Caco-2 (cell line): ENCODE data around the gene F10. TPM values are rescaled to one million over a fixed set of nuclear protein-coding genes. Genes with fewer than 3 reads are reported as not detected.

Experiments
- BruUV-seq: library from RNA; stranded (reverse); fragments of 400-500 nt; replicated peaks from 2 replicates; lab custom pipeline; 2021; lab: Mats Ljungman, UMichigan
- CTCF ChIA-PET: fragments of 300-600 bp; sonication (Branson Sonifier 250); formaldehyde crosslinking; loops from one replicate; lab custom pipeline; 2022; ENCODE audit warnings: antibody characterized with exemption; lab: Charles Lee
- POLR2A ChIA-PET: fragments of 300-600 bp; sonication (Branson Sonifier 250); formaldehyde crosslinking; loops from one replicate; lab custom pipeline; 2022; ENCODE audit warnings: antibody characterized with exemption; lab: Charles Lee
- DNase-seq, 2 experiments: peaks; one replicate each; pipeline versions ENCODE4 v3.0.0 to v3.0.0-alpha.2; 2020 to 2022
- H3K27me3 ChIP-seq: replicated peaks from 2 replicates; pipeline ENCODE4 v1.6.0; 2011; ENCODE audit warnings: low read length; ENCODE audit not compliant: control insufficient read depth, insufficient read depth
- H3K36me3 ChIP-seq: 2 replicates; pipeline ENCODE4 v1.5.1; 2011; ENCODE audit warnings: low read length; ENCODE audit not compliant: control insufficient read depth, insufficient read depth
- H3K4me1 ChIP-seq: fragments of 250-450 bp; sonication (Bioruptor Pico); 2 replicates; pipeline ENCODE4 v1.5.1; 2020; ENCODE audit warnings: mild to moderate bottlenecking
- H3K4me3 ChIP-seq: 2 replicates; pipeline ENCODE4 v1.5.1; 2011; ENCODE audit warnings: low read depth, mild to moderate bottlenecking, control low read depth, low read length
- H3K9me3 ChIP-seq: fragments of 250-450 bp; sonication (Bioruptor Pico); 2 replicates; pipeline ENCODE4 v1.5.1; 2020; ENCODE audit warnings: mild to moderate bottlenecking, moderate library complexity
- H3K27ac Mint-ChIP-seq: one replicate; pipeline ENCODE4 v1.8.0; 2022; ENCODE audit warnings: mixed read lengths; ENCODE audit not compliant: unreplicated experiment
- H3K27me3 Mint-ChIP-seq: one replicate; pipeline ENCODE4 v1.8.0; 2022; ENCODE audit warnings: mixed read lengths; ENCODE audit not compliant: insufficient read depth, unreplicated experiment
- H3K36me3 Mint-ChIP-seq: one replicate; pipeline ENCODE4 v1.8.0; 2022; ENCODE audit warnings: mild to moderate bottlenecking, mixed read lengths; ENCODE audit not compliant: insufficient read depth, unreplicated experiment
- H3K4me1 Mint-ChIP-seq: one replicate; pipeline ENCODE4 v1.8.0; 2022; ENCODE audit warnings: low read depth, mixed read lengths; ENCODE audit not compliant: unreplicated experiment
- H3K4me3 Mint-ChIP-seq: one replicate; pipeline ENCODE4 v1.8.0; 2022; ENCODE audit warnings: mild to moderate bottlenecking, moderate library complexity, mixed read lengths; ENCODE audit not compliant: unreplicated experiment
- H3K9me3 Mint-ChIP-seq: one replicate; pipeline ENCODE4 v1.8.0; 2022; ENCODE audit warnings: mixed read lengths; ENCODE audit not compliant: unreplicated experiment
- intact Hi-C: fragments of 100-400 bp; cut with micrococcal nuclease; formaldehyde crosslinking; loops from one replicate; pipeline ENCODE4 v1.10.0; 2022; ENCODE audit not compliant: unreplicated experiment
- total RNA-seq: library from RNA; stranded (reverse); gene quantifications from 2 replicates; pipeline ENCODE4 v1.2.3, GENCODE V29; 2022
- TF ChIP-seq, protein P1 (sequence below), 2 experiments: fragments of 200-600 bp in 1 of 2; IDR thresholded peaks; 1 replicate in 1 of 2; 2 replicates in 1 of 2; pipeline versions ENCODE4 v1.5.1 to v1.8.0; 2011 to 2022; ENCODE audit warnings: antibody characterized with exemption in 1 of 2, control low read depth in 1 of 2, inconsistent platforms in 1 of 2, low read depth in 1 of 2, low read length in 1 of 2, mild to moderate bottlenecking in 1 of 2, moderate library complexity in 1 of 2; ENCODE audit not compliant: insufficient read depth in 1 of 2, severe bottlenecking in 1 of 2, unreplicated experiment in 1 of 2

The F10 gene
- total RNA-seq, 1 experiment from 2014 or later: 34.3 TPM

DNA sequence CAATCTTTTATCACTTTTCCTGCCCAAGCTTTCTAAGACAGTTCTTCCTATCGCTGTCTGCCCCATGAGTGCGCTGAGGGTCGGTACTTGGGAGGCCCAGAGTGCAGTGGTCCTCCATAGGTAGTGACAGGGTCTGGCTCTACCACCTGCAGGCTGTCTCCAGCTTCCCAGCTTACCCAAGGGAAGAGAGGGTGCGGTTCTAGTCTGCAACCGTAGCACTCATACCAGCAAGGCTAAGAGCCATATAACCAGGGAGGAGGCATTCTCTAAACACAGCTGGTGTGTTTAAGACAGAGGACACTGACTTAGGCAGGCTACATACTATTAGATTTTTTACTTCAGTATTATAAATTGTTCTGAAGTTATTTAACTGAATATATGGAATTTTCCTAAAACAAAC lies 44.1 kb downstream of the F10 start:
- CTCF ChIA-PET: no interaction called here
- Mint-ChIP-seq H3K27me3 (peaks cover 8% of the 10 kb centered on the region), H3K4me3 (no peak overlapping the region), H3K27ac (no peak overlapping the region), H3K4me1 (peaks cover 13% of the 10 kb centered on the region), H3K9me3 (no peaks in the 10 kb centered on the region), H3K36me3 (peaks cover 30% of the 10 kb centered on the region)
- TF ChIP-seq, protein P1, sequence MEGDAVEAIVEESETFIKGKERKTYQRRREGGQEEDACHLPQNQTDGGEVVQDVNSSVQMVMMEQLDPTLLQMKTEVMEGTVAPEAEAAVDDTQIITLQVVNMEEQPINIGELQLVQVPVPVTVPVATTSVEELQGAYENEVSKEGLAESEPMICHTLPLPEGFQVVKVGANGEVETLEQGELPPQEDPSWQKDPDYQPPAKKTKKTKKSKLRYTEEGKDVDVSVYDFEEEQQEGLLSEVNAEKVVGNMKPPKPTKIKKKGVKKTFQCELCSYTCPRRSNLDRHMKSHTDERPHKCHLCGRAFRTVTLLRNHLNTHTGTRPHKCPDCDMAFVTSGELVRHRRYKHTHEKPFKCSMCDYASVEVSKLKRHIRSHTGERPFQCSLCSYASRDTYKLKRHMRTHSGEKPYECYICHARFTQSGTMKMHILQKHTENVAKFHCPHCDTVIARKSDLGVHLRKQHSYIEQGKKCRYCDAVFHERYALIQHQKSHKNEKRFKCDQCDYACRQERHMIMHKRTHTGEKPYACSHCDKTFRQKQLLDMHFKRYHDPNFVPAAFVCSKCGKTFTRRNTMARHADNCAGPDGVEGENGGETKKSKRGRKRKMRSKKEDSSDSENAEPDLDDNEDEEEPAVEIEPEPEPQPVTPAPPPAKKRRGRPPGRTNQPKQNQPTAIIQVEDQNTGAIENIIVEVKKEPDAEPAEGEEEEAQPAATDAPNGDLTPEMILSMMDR (IDR thresholded peaks at IDR 0.05; ENCODE audit: insufficient read depth in 1 of 2, low read depth in 1 of 2, low read length in 1 of 2, severe bottlenecking in 1 of 2, unreplicated experiment in 1 of 2): no peak
- POLR2A ChIA-PET: no interaction called here
- no peaks in the 10 kb centered on the region; the same call in 1 of the 2 replicates for H3K36me3 ChIP-seq
- H3K9me3 ChIP-seq: no peaks in the 10 kb centered on the region
- intact Hi-C loops: no loop called here
- no peak for DNase-seq
- H3K4me1 ChIP-seq: peaks cover 14% of the 10 kb centered on the region
- H3K27me3 ChIP-seq: no peaks in the 10 kb centered on the region
- no TSS peak for BruUV-seq
- H3K4me3 ChIP-seq: no peak overlapping the region

DNA sequence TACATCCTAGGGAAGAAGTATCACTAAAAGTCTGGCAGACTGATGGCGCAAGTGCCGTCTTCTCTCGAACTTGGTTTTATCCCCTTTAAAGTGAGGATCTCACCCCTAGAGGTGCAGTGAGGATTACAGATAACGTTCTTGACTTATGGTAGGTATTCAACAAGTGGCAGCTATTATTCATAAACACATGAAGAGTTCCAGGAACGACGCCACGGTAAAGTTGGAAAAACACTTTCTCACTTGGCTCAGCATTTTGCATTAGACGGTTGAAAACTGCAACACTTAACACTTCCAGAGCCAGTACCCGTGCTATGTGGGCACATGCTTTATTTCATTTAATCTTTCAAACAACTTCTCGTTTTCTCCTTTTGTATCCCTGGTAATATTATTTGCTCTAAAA lies 44.6 kb downstream of the F10 start:
- CTCF ChIA-PET: interaction anchor here (0.6 kb wide), 1 partner anchor 222 kb away, joined by 6 read pairs; no protein-coding TSS in a partner anchor
- Mint-ChIP-seq H3K27me3 (peaks cover 8% of the 10 kb centered on the region), H3K4me3 (no peak overlapping the region), H3K4me1 (peaks cover 13% of the 10 kb centered on the region), H3K9me3 (no peaks in the 10 kb centered on the region), H3K36me3 (peaks cover 35% of the 10 kb centered on the region), H3K27ac (no peak overlapping the region)
- H3K36me3 ChIP-seq: no peaks in the 10 kb centered on the region; the same call in 1 of the 2 replicates
- H3K27me3 ChIP-seq: no peaks in the 10 kb centered on the region
- no peaks in the 10 kb centered on the region for H3K9me3 ChIP-seq
- no peak overlapping the region for H3K4me3 ChIP-seq
- DNase-seq: no peak
- TF ChIP-seq, protein P1 (IDR thresholded peaks at IDR 0.05; ENCODE audit: insufficient read depth in 1 of 2, low read depth in 1 of 2, low read length in 1 of 2, severe bottlenecking in 1 of 2, unreplicated experiment in 1 of 2): no peak
- peaks cover 14% of the 10 kb centered on the region for H3K4me1 ChIP-seq
- POLR2A ChIA-PET: no interaction called here
- intact Hi-C loops: no loop called here
- no TSS peak for BruUV-seq

DNA sequence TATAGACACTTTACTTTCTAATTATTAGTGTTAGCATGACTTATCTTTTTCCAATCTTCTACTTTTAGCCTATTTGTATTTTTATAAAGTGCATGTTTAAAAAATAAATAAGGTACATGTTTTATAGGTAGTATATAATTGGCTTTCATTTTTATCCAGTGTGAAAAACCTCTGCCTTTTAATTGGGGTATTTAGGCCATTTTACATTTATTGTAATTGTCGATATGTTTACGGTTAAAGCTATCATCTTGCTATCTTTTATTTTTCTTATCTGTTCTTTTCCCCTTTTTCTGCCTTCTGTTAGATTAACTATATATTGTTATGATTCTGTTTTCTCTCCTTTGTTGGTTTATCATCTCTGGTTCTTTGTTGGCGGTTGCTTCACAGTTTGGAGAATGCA lies 45.0 kb downstream of the F10 start:
- CTCF ChIA-PET: interaction anchor here (0.6 kb wide), 1 partner anchor 223 kb away, joined by 6 read pairs; no protein-coding TSS in a partner anchor
- intact Hi-C loops: no loop called here
- Mint-ChIP-seq H3K4me1 (peaks cover 13% of the 10 kb centered on the region), H3K27me3 (peaks cover 7% of the 10 kb centered on the region), H3K27ac (no peak overlapping the region), H3K36me3 (peaks cover 35% of the 10 kb centered on the region), H3K9me3 (no peaks in the 10 kb centered on the region), H3K4me3 (no peak overlapping the region)
- Histone ChIP-seq H3K4me3 (no peak overlapping the region), H3K27me3 (no peaks in the 10 kb centered on the region), H3K36me3 (no peaks in the 10 kb centered on the region; the same call in 1 of the 2 replicates), H3K4me1 (peaks cover 14% of the 10 kb centered on the region), H3K9me3 (no peaks in the 10 kb centered on the region)
- no peak for DNase-seq
- TF ChIP-seq, protein P1 (IDR thresholded peaks at IDR 0.05; ENCODE audit: insufficient read depth in 1 of 2, low read depth in 1 of 2, low read length in 1 of 2, severe bottlenecking in 1 of 2, unreplicated experiment in 1 of 2): no peak
- no TSS peak for BruUV-seq
- POLR2A ChIA-PET: no interaction called here
